GM23338 (cell line): Measurements from ENCODE around the gene TEX44. TPM values are rescaled to one million over a fixed set of nuclear protein-coding genes. Genes with fewer than 3 reads are reported as not detected.
A peak's percentile ranks its signal among the peaks of the same experiment; 100 is the strongest.

Experiments used
- ATAC-seq: fragments of 200-7000 bp; cut with Tn5 transposase; 3 replicates; pipeline ENCODE4 v1.9.1; 2020
- DNase-seq: peaks from one replicate; pipeline ENCODE4 v3.0.0-alpha.2; 2015; ENCODE audit warnings: low spot score
- H2AFZ ChIP-seq: fragments of 200-600 bp; sonication (generic); 2 replicates; pipeline ENCODE4 v1.8.0; 2016; ENCODE audit warnings: antibody characterized with exemption, mild to moderate bottlenecking, moderate library complexity
- H3F3A ChIP-seq: fragments of 200-600 bp; sonication (generic); replicated peaks from 2 replicates; pipeline ENCODE4 v1.8.0; 2017; ENCODE audit warnings: antibody characterized with exemption, mixed run types, low read depth
- H3K27ac ChIP-seq: fragments of 200-600 bp; sonication (generic); 2 replicates; pipeline ENCODE4 v1.6.1; 2016; ENCODE audit warnings: low read depth
- H3K27me3 ChIP-seq: fragments of 200-600 bp; sonication (generic); 2 replicates; pipeline ENCODE4 v1.8.0; 2016; ENCODE audit warnings: mild to moderate bottlenecking, mixed run types, moderate library complexity; ENCODE audit not compliant: insufficient read depth
- H3K36me3 ChIP-seq: fragments of 200-600 bp; sonication (generic); 2 replicates; pipeline ENCODE4 v1.8.0; 2016; ENCODE audit warnings: mild to moderate bottlenecking; ENCODE audit not compliant: insufficient read depth
- H3K4me1 ChIP-seq: fragments of 200-600 bp; sonication (generic); 2 replicates; pipeline ENCODE4 v1.8.0; 2016; ENCODE audit warnings: mild to moderate bottlenecking, moderate library complexity; ENCODE audit not compliant: insufficient read depth
- H3K4me2 ChIP-seq: fragments of 200-600 bp; sonication (generic); 2 replicates; pipeline ENCODE4 v1.7.1; 2017; ENCODE audit warnings: mixed run types
- H3K4me3 ChIP-seq: fragments of 200-600 bp; sonication (generic); 2 replicates; pipeline ENCODE4 v1.6.1; 2016; ENCODE audit warnings: mixed run types
- H3K79me2 ChIP-seq: fragments of 200-600 bp; sonication (generic); replicated peaks from 2 replicates; pipeline ENCODE4 v1.8.0; 2017; ENCODE audit warnings: mild to moderate bottlenecking; ENCODE audit not compliant: insufficient read depth
- H3K9me2 ChIP-seq: fragments of 200-600 bp; sonication (generic); 2 replicates; pipeline ENCODE4 v1.8.0; 2017; ENCODE audit not compliant: insufficient read depth
- H4K20me1 ChIP-seq: fragments of 200-600 bp; sonication (generic); replicated peaks from 2 replicates; pipeline ENCODE4 v1.8.0; 2017; ENCODE audit warnings: mild to moderate bottlenecking; ENCODE audit not compliant: insufficient read depth
- H3K27ac Mint-ChIP-seq: 2 replicates; pipeline ENCODE4 v1.8.0; 2020; ENCODE audit warnings: inconsistent platforms, mild to moderate bottlenecking, moderate library complexity, mixed read lengths
- H3K27me3 Mint-ChIP-seq: 3 replicates; pipeline ENCODE4 v1.8.0; 2022; ENCODE audit warnings: low read depth, mild to moderate bottlenecking, moderate library complexity, mixed read lengths, inconsistent platforms; ENCODE audit not compliant: insufficient read depth, poor library complexity
- H3K36me3 Mint-ChIP-seq: 3 replicates; pipeline ENCODE4 v1.8.0; 2021; ENCODE audit warnings: low read depth, mild to moderate bottlenecking, inconsistent platforms, moderate library complexity, mixed read lengths
- H3K4me1 Mint-ChIP-seq: 3 replicates; pipeline ENCODE4 v1.8.0; 2020; ENCODE audit warnings: mild to moderate bottlenecking, inconsistent platforms, mixed read lengths
- H3K4me3 Mint-ChIP-seq: 3 replicates; pipeline ENCODE4 v1.8.0; 2021; ENCODE audit warnings: moderate library complexity, mild to moderate bottlenecking, inconsistent platforms, mixed read lengths
- H3K9me3 Mint-ChIP-seq: 3 replicates; pipeline ENCODE4 v1.8.0; 2020; ENCODE audit warnings: moderate library complexity, mild to moderate bottlenecking, inconsistent platforms, mixed read lengths
- CREB1 ChIP-seq: fragments of 250-450 bp; sonication (Bioruptor Pico); IDR thresholded peaks from 2 replicates; pipeline ENCODE4 v1.5.0; 2020; ENCODE audit warnings: low read depth, mild to moderate bottlenecking, moderate library complexity
- ETS1 ChIP-seq: IDR thresholded peaks from 2 replicates; pipeline ENCODE4 v1.6.1; 2016; ENCODE audit warnings: antibody characterized with exemption
- EZH2 ChIP-seq: fragments of 200-600 bp; sonication (generic); IDR thresholded peaks from one replicate; pipeline ENCODE4 v1.8.0; 2017; ENCODE audit warnings: antibody characterized with exemption, mild to moderate bottlenecking, low read depth; ENCODE audit not compliant: unreplicated experiment
- EZH2phosphoT487 ChIP-seq: fragments of 200-600 bp; sonication (generic); IDR thresholded peaks from one replicate; pipeline ENCODE4 v1.8.1; 2018; ENCODE audit warnings: antibody characterized with exemption; ENCODE audit not compliant: unreplicated experiment
- NANOG ChIP-seq: IDR thresholded peaks from 2 replicates; pipeline ENCODE4 v1.6.1; 2016; ENCODE audit warnings: antibody characterized with exemption, borderline replicate concordance
- POLR2AphosphoS5 ChIP-seq: IDR thresholded peaks from 2 replicates; pipeline ENCODE4 v1.6.1; 2016; ENCODE audit warnings: antibody characterized with exemption, low read depth
- STAT1 ChIP-seq: IDR thresholded peaks from one replicate; pipeline ENCODE4 v1.6.1; 2016; ENCODE audit warnings: antibody characterized with exemption; ENCODE audit not compliant: unreplicated experiment
- ZNF114 ChIP-seq: fragments of 250-450 bp; sonication (Bioruptor Pico); IDR thresholded peaks from 2 replicates; pipeline ENCODE4 v1.5.0; 2020; ENCODE audit warnings: mild to moderate bottlenecking, moderate library complexity
- polyA plus RNA-seq: library from polyadenylated mRNA; unstranded; fragments of >200 nt; fragmentation: Nextera tagmentation; extraction: Ambion mirVana; gene quantifications from 2 replicates; pipeline ENCODE4 v1.2.1, GENCODE V29; 2016
- total RNA-seq: library from RNA; depleted of rRNA; stranded (reverse); fragments of >200 nt; shearing (Covaris generic); gene quantifications from 2 replicates; pipeline ENCODE4 v1.2.3, GENCODE V29; 2014
- TF ChIP-seq, protein P1 (sequence below): fragments of 250-450 bp; sonication (Bioruptor Pico); IDR thresholded peaks from 2 replicates; pipeline ENCODE4 v1.5.0; 2020; ENCODE audit warnings: mild to moderate bottlenecking, moderate library complexity

The TEX44 gene
- total and polyA plus RNA-seq, 2 experiments from 2014 or later: not detected

DNA sequence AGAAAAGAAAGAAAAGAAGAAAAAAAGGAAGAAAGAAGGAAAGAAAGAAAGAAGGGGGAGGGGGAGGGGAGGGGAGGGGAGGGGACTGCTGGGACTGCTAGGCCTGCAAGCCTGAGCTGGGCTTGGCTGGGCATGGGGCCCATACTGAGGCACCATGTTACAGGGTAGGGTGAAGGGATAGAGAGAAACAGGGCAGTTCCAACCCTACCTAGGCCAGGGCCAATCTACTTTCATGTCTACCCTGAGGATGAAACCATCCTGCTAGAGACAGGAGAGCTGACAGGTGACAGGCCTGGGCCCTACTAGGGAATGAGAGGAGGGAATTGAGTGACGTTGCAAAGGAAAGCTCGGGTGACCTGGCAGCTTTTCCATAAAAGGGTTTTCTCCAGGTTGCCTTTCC, 41.7 kb downstream of the TEX44 start:
- Histone ChIP-seq H3K4me3 (no peak overlapping the region), H3K9me2 (no peaks in the 10 kb centered on the region), H3K27ac (no peak overlapping the region), H3K27me3 (no peaks in the 10 kb centered on the region), H3K4me2 (no peak overlapping the region), H3F3A (no peaks in the 10 kb centered on the region; the same call in 1 of the 2 replicates), H3K79me2 (no peaks in the 10 kb centered on the region), H3K36me3 (no peaks in the 10 kb centered on the region), H3K4me1 (no peaks in the 10 kb centered on the region), H2AFZ (no peak overlapping the region; the same call in 1 of the 2 replicates), H4K20me1 (no peaks in the 10 kb centered on the region)
- Mint-ChIP-seq H3K27me3 (peaks cover 6% of the 10 kb centered on the region), H3K4me1 (peaks cover 5% of the 10 kb centered on the region; the same call in 2 of the 3 replicates), H3K36me3 (no peaks in the 10 kb centered on the region), H3K4me3 (no peak overlapping the region), H3K9me3 (peaks cover 6% of the 10 kb centered on the region), H3K27ac (no peak overlapping the region)
- peak; percentile 53 for ATAC-seq
- TF ChIP-seq CREB1 (CRISPR knock-in tag): no peak
- TF ChIP-seq ETS1: no peak
- no peak for TF ChIP-seq STAT1
- TF ChIP-seq, protein P1, sequence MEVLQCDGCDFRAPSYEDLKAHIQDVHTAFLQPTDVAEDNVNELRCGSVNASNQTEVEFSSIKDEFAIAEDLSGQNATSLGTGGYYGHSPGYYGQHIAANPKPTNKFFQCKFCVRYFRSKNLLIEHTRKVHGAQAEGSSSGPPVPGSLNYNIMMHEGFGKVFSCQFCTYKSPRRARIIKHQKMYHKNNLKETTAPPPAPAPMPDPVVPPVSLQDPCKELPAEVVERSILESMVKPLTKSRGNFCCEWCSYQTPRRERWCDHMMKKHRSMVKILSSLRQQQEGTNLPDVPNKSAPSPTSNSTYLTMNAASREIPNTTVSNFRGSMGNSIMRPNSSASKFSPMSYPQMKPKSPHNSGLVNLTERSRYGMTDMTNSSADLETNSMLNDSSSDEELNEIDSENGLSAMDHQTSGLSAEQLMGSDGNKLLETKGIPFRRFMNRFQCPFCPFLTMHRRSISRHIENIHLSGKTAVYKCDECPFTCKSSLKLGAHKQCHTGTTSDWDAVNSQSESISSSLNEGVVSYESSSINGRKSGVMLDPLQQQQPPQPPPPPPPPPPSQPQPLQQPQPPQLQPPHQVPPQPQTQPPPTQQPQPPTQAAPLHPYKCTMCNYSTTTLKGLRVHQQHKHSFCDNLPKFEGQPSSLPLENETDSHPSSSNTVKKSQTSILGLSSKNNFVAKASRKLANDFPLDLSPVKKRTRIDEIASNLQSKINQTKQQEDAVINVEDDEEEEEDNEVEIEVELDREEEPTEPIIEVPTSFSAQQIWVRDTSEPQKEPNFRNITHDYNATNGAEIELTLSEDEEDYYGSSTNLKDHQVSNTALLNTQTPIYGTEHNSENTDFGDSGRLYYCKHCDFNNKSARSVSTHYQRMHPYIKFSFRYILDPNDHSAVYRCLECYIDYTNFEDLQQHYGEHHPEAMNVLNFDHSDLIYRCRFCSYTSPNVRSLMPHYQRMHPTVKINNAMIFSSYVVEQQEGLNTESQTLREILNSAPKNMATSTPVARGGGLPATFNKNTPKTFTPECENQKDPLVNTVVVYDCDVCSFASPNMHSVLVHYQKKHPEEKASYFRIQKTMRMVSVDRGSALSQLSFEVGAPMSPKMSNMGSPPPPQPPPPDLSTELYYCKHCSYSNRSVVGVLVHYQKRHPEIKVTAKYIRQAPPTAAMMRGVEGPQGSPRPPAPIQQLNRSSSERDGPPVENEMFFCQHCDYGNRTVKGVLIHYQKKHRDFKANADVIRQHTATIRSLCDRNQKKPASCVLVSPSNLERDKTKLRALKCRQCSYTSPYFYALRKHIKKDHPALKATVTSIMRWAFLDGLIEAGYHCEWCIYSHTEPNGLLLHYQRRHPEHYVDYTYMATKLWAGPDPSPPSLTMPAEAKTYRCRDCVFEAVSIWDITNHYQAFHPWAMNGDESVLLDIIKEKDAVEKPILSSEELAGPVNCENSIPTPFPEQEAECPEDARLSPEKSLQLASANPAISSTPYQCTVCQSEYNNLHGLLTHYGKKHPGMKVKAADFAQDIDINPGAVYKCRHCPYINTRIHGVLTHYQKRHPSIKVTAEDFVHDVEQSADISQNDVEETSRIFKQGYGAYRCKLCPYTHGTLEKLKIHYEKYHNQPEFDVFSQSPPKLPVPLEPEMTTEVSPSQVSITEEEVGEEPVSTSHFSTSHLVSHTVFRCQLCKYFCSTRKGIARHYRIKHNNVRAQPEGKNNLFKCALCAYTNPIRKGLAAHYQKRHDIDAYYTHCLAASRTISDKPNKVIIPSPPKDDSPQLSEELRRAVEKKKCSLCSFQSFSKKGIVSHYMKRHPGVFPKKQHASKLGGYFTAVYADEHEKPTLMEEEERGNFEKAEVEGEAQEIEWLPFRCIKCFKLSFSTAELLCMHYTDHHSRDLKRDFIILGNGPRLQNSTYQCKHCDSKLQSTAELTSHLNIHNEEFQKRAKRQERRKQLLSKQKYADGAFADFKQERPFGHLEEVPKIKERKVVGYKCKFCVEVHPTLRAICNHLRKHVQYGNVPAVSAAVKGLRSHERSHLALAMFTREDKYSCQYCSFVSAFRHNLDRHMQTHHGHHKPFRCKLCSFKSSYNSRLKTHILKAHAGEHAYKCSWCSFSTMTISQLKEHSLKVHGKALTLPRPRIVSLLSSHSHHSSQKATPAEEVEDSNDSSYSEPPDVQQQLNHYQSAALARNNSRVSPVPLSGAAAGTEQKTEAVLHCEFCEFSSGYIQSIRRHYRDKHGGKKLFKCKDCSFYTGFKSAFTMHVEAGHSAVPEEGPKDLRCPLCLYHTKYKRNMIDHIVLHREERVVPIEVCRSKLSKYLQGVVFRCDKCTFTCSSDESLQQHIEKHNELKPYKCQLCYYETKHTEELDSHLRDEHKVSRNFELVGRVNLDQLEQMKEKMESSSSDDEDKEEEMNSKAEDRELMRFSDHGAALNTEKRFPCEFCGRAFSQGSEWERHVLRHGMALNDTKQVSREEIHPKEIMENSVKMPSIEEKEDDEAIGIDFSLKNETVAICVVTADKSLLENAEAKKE (CRISPR knock-in tag): no peak
- no peak for TF ChIP-seq EZH2
- no peak for TF ChIP-seq ZNF114 (CRISPR knock-in tag)
- TF ChIP-seq POLR2AphosphoS5: no peak
- no peak for TF ChIP-seq NANOG
- TF ChIP-seq EZH2phosphoT487: no peak
- peak; percentile 11 for DNase-seq
